HG02840 (cell line): ENCODE measurements around the gene CPSF4.
A peak's percentile ranks its signal among the peaks of the same experiment; 100 is the strongest.
"Not testable (repeated sequence)": the region's sequence is repeated elsewhere in the genome, so short reads cannot be mapped to it uniquely, and the experiment has no call there.

Experiments used
- ATAC-seq: cut with Tn5 transposase; IDR thresholded peaks from one replicate; pipeline ENCODE4 v1.9.1; 2021; ENCODE audit warnings: mild to moderate bottlenecking, moderate library complexity, moderate number of reproducible peaks; ENCODE audit not compliant: unreplicated experiment, low FRiP score

The CPSF4 gene

GRCh38 chr7:99478464-99479440 is 40.0 kb downstream of the CPSF4 start:
- ATAC-seq: no peak

GRCh38 chr7:99485094-99485493 is 46.4 kb downstream of the CPSF4 start:
- ATAC-seq: no peak

DNA sequence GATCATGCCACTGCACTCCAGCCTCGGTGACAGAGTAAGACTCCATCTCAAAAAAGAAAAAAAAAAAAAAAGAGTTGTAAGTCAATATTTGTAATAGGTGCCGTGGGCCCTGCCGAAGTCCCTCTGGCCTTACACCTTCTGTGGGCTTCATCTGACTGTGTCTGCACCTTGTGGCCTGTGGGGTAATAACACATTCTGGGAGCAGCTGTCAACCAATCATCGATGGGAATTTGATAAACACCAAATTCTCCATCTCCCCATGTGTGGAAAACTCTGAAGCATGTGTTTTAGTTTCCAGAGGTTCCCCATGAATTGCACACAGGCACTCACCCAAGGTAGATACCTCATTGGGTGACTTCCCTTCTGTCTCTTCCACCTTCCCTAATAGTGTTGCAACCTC is 50.5 kb downstream of the CPSF4 start:
- ATAC-seq: no peak

DNA sequence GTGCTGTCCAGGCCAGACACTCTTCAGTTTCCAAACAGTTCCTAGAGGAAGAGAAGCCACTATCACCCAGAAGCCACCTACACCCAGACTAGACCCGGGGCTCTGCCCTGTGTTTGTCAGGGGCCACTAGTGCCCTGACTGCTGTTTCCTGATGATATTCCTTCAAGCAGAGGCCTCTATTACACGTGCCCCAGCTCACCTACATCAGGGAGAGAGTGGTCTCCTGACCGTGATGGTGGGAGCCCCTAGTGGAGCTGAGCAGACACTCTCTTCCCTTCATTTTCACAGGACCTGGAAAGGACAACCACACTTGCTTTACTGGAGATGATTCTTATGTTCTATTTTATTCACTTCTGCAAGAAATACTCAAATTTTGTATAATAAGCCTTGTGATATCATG is 52.1 kb downstream of the CPSF4 start:
- no peak for ATAC-seq

- no peak for ATAC-seq
Observed at GRCh38 chr7:99493823-99494222, 55.1 kb downstream of the CPSF4 start.

GRCh38 chr7:99497766-99498545 is 59.2 kb downstream of the CPSF4 start:
- ATAC-seq: no peak

DNA sequence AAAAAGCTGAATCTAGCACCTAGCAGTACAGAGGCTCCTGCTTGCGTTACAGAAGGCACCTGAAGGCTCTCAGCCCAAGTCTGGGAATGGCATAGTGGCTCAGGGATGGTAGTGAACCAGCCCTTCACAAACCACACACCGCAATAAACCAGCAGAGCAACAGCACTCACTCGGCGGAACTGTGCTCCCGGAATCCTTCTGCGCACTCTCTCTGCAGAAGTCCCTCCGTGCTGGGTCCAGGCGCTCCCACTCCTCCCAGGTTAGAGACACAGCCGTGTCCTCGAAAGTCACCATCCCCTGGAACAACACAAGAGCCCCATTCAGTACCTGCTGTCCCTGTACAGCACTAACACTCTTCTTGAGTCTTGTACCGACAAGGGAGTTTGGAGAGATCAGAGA is 59.8 kb downstream of the CPSF4 start:
- no peak for ATAC-seq

GRCh38 chr7:99499371-99499720 is 60.6 kb downstream of the CPSF4 start:
- ATAC-seq: no peak

DNA sequence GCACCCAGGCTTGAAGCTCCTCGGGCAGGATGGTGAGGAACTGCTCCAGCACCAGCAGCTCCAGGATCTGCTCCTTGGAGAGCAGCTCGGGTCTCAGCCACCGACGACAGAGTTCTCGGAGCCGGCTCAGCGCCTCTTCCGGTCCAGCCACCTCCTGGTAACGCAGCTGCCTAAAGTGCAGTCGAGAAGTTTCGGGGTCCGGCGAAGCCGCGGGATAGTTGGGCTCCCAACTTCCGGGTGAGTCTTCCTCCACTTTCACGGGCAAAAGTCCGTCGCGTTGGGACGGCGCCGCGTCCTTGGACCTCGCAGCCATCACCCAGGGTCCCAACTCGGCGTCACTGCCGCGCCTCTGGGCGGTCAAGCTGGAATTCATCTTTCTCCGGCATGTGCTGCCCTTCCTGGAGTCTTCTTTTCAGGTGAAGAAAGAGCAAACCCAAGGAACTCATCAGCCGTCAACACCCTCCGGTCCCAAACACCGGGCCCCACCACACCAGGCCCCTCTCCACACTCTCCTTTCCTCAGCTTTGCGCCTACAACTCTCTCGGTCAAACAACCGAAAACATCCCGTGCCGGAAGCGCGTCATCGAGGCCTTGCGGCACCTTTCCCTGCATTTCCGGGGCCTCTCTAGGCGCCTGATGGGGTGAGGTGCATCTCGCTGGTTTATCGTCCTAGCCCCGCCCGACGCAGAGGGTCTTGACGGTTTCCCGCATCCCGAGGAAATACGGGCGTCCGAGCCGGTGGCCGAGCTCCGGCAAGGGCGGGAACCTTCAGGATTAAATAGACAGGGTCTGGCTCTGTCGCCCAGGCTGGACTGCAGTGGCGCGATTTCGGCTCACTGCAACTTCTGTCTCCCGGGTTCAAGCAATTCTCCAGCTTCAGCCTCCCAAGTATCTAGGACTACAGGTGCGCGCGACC is 61.2 kb downstream of the CPSF4 start, which contains the start of gene ZNF394:
ZNF394 (minus strand) TSS at position 561 of the 916 bp plus-strand sequence; CDS start at position 373, 188 bp downstream.
- peak; percentile 42 for ATAC-seq

- no peak for ATAC-seq
Observed at GRCh38 chr7:99500637-99501009, 61.9 kb downstream of the CPSF4 start.

- not testable (repeated sequence) for ATAC-seq
Observed at GRCh38 chr7:99501236-99501635, 62.5 kb downstream of the CPSF4 start.

DNA sequence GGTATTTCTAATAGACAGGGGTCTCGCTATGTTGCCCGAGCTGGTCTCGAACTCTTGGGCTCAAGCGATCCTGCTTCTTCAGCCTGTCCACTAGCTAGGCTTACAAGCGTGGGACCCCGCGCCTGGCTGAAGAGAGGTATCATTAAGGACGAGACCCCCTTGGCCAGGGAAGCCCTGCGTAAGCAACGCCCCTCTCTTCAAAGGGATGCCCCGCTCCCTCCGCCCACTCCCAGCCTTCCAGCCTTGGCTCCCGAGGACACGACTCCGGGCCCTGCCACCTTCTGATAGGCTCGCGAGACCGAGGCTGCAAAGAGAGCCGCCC is 65.5 kb downstream of the CPSF4 start:
- no peak for ATAC-seq

DNA sequence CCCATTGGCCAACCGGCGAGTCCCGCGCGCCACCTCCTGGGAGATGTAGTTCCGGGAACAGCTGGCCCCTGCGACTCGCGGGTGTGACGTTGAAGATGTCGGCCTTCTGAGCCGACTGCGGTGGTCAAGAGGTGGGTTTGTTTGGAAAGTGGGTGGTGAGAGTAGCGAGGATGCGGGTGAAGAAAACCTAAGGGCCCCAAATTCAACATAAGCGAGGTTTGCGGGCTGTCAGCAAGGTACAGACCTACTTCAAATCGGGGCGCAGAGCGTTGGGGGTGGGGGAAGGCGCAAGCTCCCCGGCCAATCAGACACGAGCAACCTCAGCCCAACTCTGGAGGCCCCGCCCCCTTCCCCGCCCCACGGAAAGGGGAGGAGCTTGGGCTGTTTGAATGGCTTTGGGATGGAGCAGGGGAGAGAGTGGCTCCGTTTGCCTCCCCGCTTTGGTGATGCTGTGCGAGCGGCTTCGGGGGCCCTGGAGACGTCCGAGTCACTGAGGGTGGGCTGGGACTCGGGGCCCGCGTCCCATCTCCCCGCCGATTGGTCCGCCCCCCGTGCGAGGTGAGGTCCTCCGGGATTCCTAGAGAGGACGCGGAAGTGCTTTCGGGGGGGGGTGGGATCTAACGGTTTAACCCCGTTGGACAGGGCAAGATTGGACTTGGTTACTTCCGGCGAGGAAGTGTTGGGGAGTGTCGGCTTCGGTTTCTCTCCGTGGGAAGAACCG is 66.0 kb downstream of the CPSF4 start, which contains the start of gene ZKSCAN5:
ZKSCAN5 (plus strand) TSS at position 60 of the 721 bp plus-strand sequence. CDS start 1,383 bp downstream, outside the sequence.
- peak; percentile 73 for ATAC-seq

GRCh38 chr7:99505324-99505662 is 66.5 kb downstream of the CPSF4 start:
- no peak for ATAC-seq
